SK-N-SH (cell line): Measurements from ENCODE around the gene MPDU1. TPM values are rescaled to one million over a fixed set of nuclear protein-coding genes. Genes with fewer than 3 reads are reported as not detected.

Experiments used
- CTCF ChIA-PET: fragments of 300-600, 350-600 bp; formaldehyde crosslinking; extraction: SDS; loops from one replicate; lab custom pipeline; 2021; lab: Yijun Ruan, JAX
- POLR2A ChIA-PET: fragments of 350-600 bp; sonication (Branson Sonifier 250); formaldehyde crosslinking; extraction: SDS; loops from one replicate; lab custom pipeline; 2020; ENCODE audit warnings: antibody characterized with exemption, inconsistent platforms; lab: Yijun Ruan, JAX
- DNase-seq: peaks from one replicate; pipeline ENCODE4 v3.0.0; 2012
- H2AFZ ChIP-seq: fragments of 200-600 bp; sonication (generic); 2 replicates; pipeline ENCODE4 v1.8.1; 2016; ENCODE audit warnings: antibody characterized with exemption, mild to moderate bottlenecking, low read depth
- H3F3A ChIP-seq: fragments of 200-600 bp; sonication (generic); replicated peaks from 2 replicates; pipeline ENCODE3; 2016; ENCODE audit warnings: antibody characterized with exemption, mild to moderate bottlenecking; ENCODE audit not compliant: insufficient read depth
- H3K27ac ChIP-seq, 2 experiments: fragments of 200-500 bp in 1 of 2; fragments of 200-600 bp in 1 of 2; sonication (Bioruptor generic) in 1 of 2; sonication (generic), shearing (Covaris generic) in 1 of 2; 2 replicates each; pipeline versions ENCODE4 v1.5.1 to v1.6.1; 2014 to 2016; ENCODE audit warnings: low read depth in 2 of 2, inconsistent platforms in 1 of 2, low read length in 1 of 2, mild to moderate bottlenecking in 1 of 2, mixed read lengths in 1 of 2
- H3K27me3 ChIP-seq: fragments of 200-600 bp; sonication (generic), shearing (Covaris generic); 2 replicates; pipeline ENCODE4 v1.6.1; 2016; ENCODE audit warnings: mixed run types; ENCODE audit not compliant: insufficient read depth
- H3K36me3 ChIP-seq, 2 experiments: fragments of 200-500 bp in 1 of 2; fragments of 200-600 bp in 1 of 2; sonication (Bioruptor generic) in 1 of 2; sonication (generic) in 1 of 2; replicated peaks in 1 of 2; 2 replicates each; pipeline versions ENCODE3 to v1.5.1; 2014 to 2016; ENCODE audit warnings: low read length in 1 of 2, mild to moderate bottlenecking in 1 of 2; ENCODE audit not compliant: insufficient read depth in 2 of 2, control insufficient read depth in 1 of 2
- H3K4me1 ChIP-seq, 2 experiments: fragments of 200-500 bp in 1 of 2; fragments of 200-600 bp in 1 of 2; sonication (Bioruptor generic) in 1 of 2; sonication (generic), shearing (Covaris generic) in 1 of 2; 2 replicates each; pipeline versions ENCODE4 v1.5.1 to v1.6.1; 2014 to 2016; ENCODE audit warnings: low read depth in 1 of 2, low read length in 1 of 2, mixed run types in 1 of 2; ENCODE audit not compliant: insufficient read depth in 2 of 2, control insufficient read depth in 1 of 2
- H3K4me2 ChIP-seq: fragments of 200-600 bp; sonication (generic), shearing (Covaris generic); 2 replicates; pipeline ENCODE4 v1.6.1; 2017; ENCODE audit warnings: mixed run types
- H3K4me3 ChIP-seq, 2 experiments: fragments of 200-500 bp in 1 of 2; fragments of 200-600 bp in 1 of 2; sonication (Bioruptor generic) in 1 of 2; sonication (generic), shearing (Covaris generic) in 1 of 2; 2 replicates each; pipeline versions ENCODE4 v1.5.1 to v1.8.1; 2014 to 2016; ENCODE audit warnings: low read depth in 2 of 2, inconsistent platforms in 1 of 2, low read length in 1 of 2, mild to moderate bottlenecking in 1 of 2, mixed read lengths in 1 of 2, moderate library complexity in 1 of 2
- H3K79me2 ChIP-seq: fragments of 200-600 bp; sonication (generic); 2 replicates; pipeline ENCODE4 v1.8.1; 2017; ENCODE audit warnings: mild to moderate bottlenecking; ENCODE audit not compliant: insufficient read depth
- H3K9ac ChIP-seq: fragments of 200-600 bp; sonication (generic); 2 replicates; pipeline ENCODE4 v1.6.1; 2017; ENCODE audit warnings: mixed run types
- H3K9me2 ChIP-seq: fragments of 200-600 bp; sonication (generic); 2 replicates; pipeline ENCODE4 v1.6.1; 2017; ENCODE audit warnings: mixed run types
- H3K9me3 ChIP-seq: fragments of 200-600 bp; sonication (generic); 2 replicates; pipeline ENCODE4 v1.6.1; 2017; ENCODE audit warnings: mixed run types, mild to moderate bottlenecking, moderate library complexity
- H4K20me1 ChIP-seq: fragments of 200-600 bp; sonication (generic); 2 replicates; pipeline ENCODE4 v1.6.1; 2017; ENCODE audit warnings: mild to moderate bottlenecking, mixed run types; ENCODE audit not compliant: insufficient read depth
- ELF1 ChIP-seq: IDR thresholded peaks from 2 replicates; pipeline ENCODE4 v1.4.0; 2012
- FOSL2 ChIP-seq: IDR thresholded peaks from 2 replicates; pipeline ENCODE4 v1.4.0; 2012; ENCODE audit warnings: low read depth, mild to moderate bottlenecking, moderate library complexity, borderline replicate concordance
- FOXJ3 ChIP-seq: sonication (generic); formaldehyde crosslinking; IDR thresholded peaks from 2 replicates; pipeline ENCODE4 v1.5.1; 2020; ENCODE audit warnings: mild to moderate bottlenecking, missing genetic modification reagents
- JUND ChIP-seq: IDR thresholded peaks from 2 replicates; pipeline ENCODE4 v1.4.0; 2012
- MEF2A ChIP-seq: IDR thresholded peaks from 2 replicates; pipeline ENCODE4 v1.4.0; 2012; ENCODE audit warnings: low read depth, borderline replicate concordance
- MXI1 ChIP-seq: IDR thresholded peaks from 2 replicates; pipeline ENCODE4 v1.6.1; 2012; ENCODE audit warnings: mild to moderate bottlenecking, low read depth, low read length, improper control_type of control experiment
- RXRA ChIP-seq: IDR thresholded peaks from 2 replicates; pipeline ENCODE4 v1.4.0; 2012; ENCODE audit warnings: low read depth, mild to moderate bottlenecking, borderline replicate concordance
- SMC3 ChIP-seq: IDR thresholded peaks from 2 replicates; pipeline ENCODE4 v1.6.1; 2012; ENCODE audit warnings: low read depth, low read length, improper control_type of control experiment
- TAF1 ChIP-seq: IDR thresholded peaks from 2 replicates; pipeline ENCODE4 v1.6.1; 2012; ENCODE audit warnings: low read depth, mild to moderate bottlenecking, low read length, moderate library complexity, borderline replicate concordance
- TCF12 ChIP-seq: IDR thresholded peaks from 2 replicates; pipeline ENCODE4 v1.4.0; 2012
- WGBS: methylation state at CpG from one replicate; pipeline ENCODE4 v1.1.6; 2017; ENCODE audit warnings: low lambda C conversion rate; 5-methylcytosine and 5-hydroxymethylcytosine counted together
- polyA plus RNA-seq, 3 experiments: library from polyadenylated mRNA; depleted of rRNA; stranded (reverse); fragments of >200 nt; gene quantifications; 2 replicates each; pipeline ENCODE4 v1.2.3, GENCODE V29; 2012
- TF ChIP-seq, protein P1 (sequence below): IDR thresholded peaks from 2 replicates; pipeline ENCODE4; 2012

MPDU1 gene
- polyA plus RNA-seq, 1 of the 3 experiments (the other 2 are of a cell fraction) = 126 TPM

DNA sequence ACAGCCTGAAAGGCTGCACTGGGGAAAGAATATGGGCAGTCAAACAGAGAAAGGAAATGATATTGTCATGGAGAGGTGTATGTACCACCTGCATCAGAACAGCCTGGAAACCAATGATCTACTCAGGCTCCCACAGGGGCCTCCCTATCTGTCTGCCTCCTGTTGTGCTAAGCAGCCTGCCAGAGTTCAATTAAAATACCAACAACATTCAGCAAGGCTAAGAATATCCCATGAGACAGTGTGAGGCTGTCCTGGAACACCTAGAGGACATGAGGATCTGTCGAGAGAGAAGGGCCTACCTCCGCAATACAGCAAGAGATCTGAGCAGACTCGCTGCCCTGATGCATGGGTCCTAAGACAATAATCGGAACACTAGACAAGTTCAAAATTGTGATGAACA is 22.6 kb downstream of the MPDU1 start:
- Histone ChIP-seq H3K9ac (no peak overlapping the region), H3F3A (peaks cover 4% of the 10 kb centered on the region), H3K27me3 (no peaks in the 10 kb centered on the region), H3K4me2 (no peak overlapping the region), H2AFZ (no peak overlapping the region), H4K20me1 (peaks cover 43% of the 10 kb centered on the region), H3K27ac (no peak overlapping the region), H3K36me3 (peaks cover 32 to 73% of the 10 kb centered on the region in 2 experiments), H3K9me2 (no peaks in the 10 kb centered on the region), H3K4me3 (no peak overlapping the region)
- no peak for DNase-seq
- no peak for TF ChIP-seq ELF1
- TF ChIP-seq, protein P1, sequence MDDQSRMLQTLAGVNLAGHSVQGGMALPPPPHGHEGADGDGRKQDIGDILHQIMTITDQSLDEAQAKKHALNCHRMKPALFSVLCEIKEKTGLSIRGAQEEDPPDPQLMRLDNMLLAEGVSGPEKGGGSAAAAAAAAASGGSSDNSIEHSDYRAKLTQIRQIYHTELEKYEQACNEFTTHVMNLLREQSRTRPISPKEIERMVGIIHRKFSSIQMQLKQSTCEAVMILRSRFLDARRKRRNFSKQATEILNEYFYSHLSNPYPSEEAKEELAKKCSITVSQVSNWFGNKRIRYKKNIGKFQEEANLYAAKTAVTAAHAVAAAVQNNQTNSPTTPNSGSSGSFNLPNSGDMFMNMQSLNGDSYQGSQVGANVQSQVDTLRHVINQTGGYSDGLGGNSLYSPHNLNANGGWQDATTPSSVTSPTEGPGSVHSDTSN = no peak
- no peak for TF ChIP-seq FOXJ3 (CRISPR knock-in tag)
- TF ChIP-seq RXRA = no peak
- TF ChIP-seq FOSL2 = no peak
- TF ChIP-seq TCF12 = no peak
- no peak for TF ChIP-seq SMC3
- no peak for TF ChIP-seq MEF2A
- TF ChIP-seq MXI1 = no peak
- TF ChIP-seq, all 33 proteins: peak for 0
- CTCF ChIA-PET = interaction anchor here (1.1 to 2.1 kb wide), 2 partner anchors 17 to 82 kb away, joined by 3 to 8 read pairs; partner anchors contain the start of gene SOX15
- Histone ChIP-seq H3K4me1 (peaks cover 0 to 3% of the 10 kb centered on the region in 2 experiments; a peak in 2 of 4 replicates), H3K79me2 (peaks cover 69% of the 10 kb centered on the region), H3K9me3 (no peaks in the 10 kb centered on the region)
- POLR2A ChIA-PET = no interaction called here
- 98% methylated on average over 4 of the region's 4 CpGs for WGBS

DNA sequence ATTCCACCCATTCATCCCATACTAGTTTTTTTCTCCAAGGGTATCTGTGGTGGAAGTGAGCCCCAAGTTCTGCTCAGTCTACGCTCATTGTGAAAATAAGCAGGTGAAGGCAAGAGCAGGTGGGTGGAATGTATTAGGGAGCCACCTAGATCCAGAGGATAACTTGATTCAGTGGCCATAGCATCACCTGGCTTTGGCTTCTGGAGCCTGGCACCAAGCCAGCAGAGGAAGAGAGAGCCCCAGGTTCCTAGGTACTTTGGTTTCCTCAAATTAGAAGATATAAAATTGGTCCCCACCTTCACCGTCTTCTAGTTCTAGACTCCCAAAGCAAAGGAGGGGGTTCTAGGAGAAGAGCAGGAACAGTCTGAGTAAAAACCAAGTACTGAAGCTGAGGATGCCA is 27.0 kb downstream of the MPDU1 start:
- no peak overlapping the region for H3K9ac ChIP-seq
- H3K4me1 ChIP-seq = peaks cover 0 to 18% of the 10 kb centered on the region in 2 experiments; a peak in 3 of 4 replicates
- no peak overlapping the region for H2AFZ ChIP-seq
- H3K36me3 ChIP-seq = peaks cover 19 to 42% of the 10 kb centered on the region in 2 experiments
- H3K27me3 ChIP-seq = no peaks in the 10 kb centered on the region
- H4K20me1 ChIP-seq = peaks cover 71% of the 10 kb centered on the region
- DNase-seq = no peak
- WGBS = 100% methylated on average over 2 of the region's 2 CpGs
- no peak overlapping the region for H3K4me3 ChIP-seq
- no peaks in the 10 kb centered on the region for H3K9me2 ChIP-seq
- peaks cover 86% of the 10 kb centered on the region for H3K79me2 ChIP-seq
- H3K27ac ChIP-seq = no peak overlapping the region
- H3F3A ChIP-seq = peaks cover 4% of the 10 kb centered on the region
- ChIA-PET POLR2A (no interaction called here), CTCF (interaction anchor here (0.9 to 2.9 kb wide), 6 partner anchors 9 to 74 kb away, joined by 3 to 15 read pairs (median 5); partner anchors contain the start of gene SOX15)
- TF ChIP-seq TAF1 = no peak
- TF ChIP-seq, protein P1 = no peak
- no peak for TF ChIP-seq JUND
- no peaks in the 10 kb centered on the region for H3K9me3 ChIP-seq
- no peak overlapping the region for H3K4me2 ChIP-seq
